GM20431 (cell line): ENCODE results near the gene TXK.

Source experiments
- in situ Hi-C: fragments of 300-500 bp; cut with MseI, MboI; formaldehyde crosslinking; loops from one replicate; pipeline ENCODE4 v1.15.0; 2020; ENCODE audit warnings: low sequenced_read_pairs; ENCODE audit not compliant: unreplicated experiment

The TXK gene

GRCh38 chr4:48138936-48139335 lies 4.9 kb upstream of the TXK start:
- in situ Hi-C loops: no loop called here

GRCh38 chr4:48138511-48138910 lies 4.5 kb upstream of the TXK start:
- in situ Hi-C loops: no loop called here

- in situ Hi-C loops: no loop called here
Measured at GRCh38 chr4:48137846-48138245, 3.8 kb upstream of the TXK start.

- in situ Hi-C loops: no loop called here
Measured at GRCh38 chr4:48133669-48134068, 381 bp downstream of the TXK start.

GRCh38 chr4:48131736-48132135 lies 2.3 kb downstream of the TXK start:
- in situ Hi-C loops: no loop called here

GRCh38 chr4:48130100-48130499 lies 4.0 kb downstream of the TXK start:
- in situ Hi-C loops: no loop called here

- in situ Hi-C loops: no loop called here
Measured at GRCh38 chr4:48129307-48130014, 4.6 kb downstream of the TXK start.

- in situ Hi-C loops: no loop called here
Measured at GRCh38 chr4:48127682-48128404, 6.2 kb downstream of the TXK start.

GRCh38 chr4:48127231-48127630 lies 6.8 kb downstream of the TXK start:
- in situ Hi-C loops: no loop called here

GRCh38 chr4:48126621-48127020 lies 7.4 kb downstream of the TXK start:
- in situ Hi-C loops: no loop called here

- in situ Hi-C loops: no loop called here
Measured at GRCh38 chr4:48124870-48125269, 9.2 kb downstream of the TXK start.

GRCh38 chr4:48122756-48123155 lies 11.3 kb downstream of the TXK start:
- in situ Hi-C loops: no loop called here

GRCh38 chr4:48121180-48121579 lies 12.9 kb downstream of the TXK start:
- in situ Hi-C loops: no loop called here

- in situ Hi-C loops: no loop called here
Measured at GRCh38 chr4:48120132-48120531, 13.9 kb downstream of the TXK start.

- in situ Hi-C loops: no loop called here
Measured at GRCh38 chr4:48119646-48120045, 14.4 kb downstream of the TXK start.

- in situ Hi-C loops: no loop called here
Measured at GRCh38 chr4:48118081-48118480, 16.0 kb downstream of the TXK start.

- in situ Hi-C loops: no loop called here
Measured at GRCh38 chr4:48116582-48116981, 17.5 kb downstream of the TXK start.

- in situ Hi-C loops: no loop called here
Measured at GRCh38 chr4:48114412-48114811, 19.6 kb downstream of the TXK start.

- in situ Hi-C loops: no loop called here
Measured at GRCh38 chr4:48112017-48112667, 21.9 kb downstream of the TXK start.

GRCh38 chr4:48110452-48110978 lies 23.5 kb downstream of the TXK start:
- in situ Hi-C loops: no loop called here
